Neural cell (in vitro differentiated cells): ENCODE data around the gene TNFRSF6B.
"Not testable (repeated sequence)": the region's sequence is repeated elsewhere in the genome, so short reads cannot be mapped to it uniquely, and the experiment has no call there.

Experiments used
- CTCF ChIP-seq: fragments of 450-650 bp; IDR thresholded peaks from 2 replicates; pipeline ENCODE4 v1.5.1; 2014; ENCODE audit warnings: antibody characterized with exemption, mild to moderate bottlenecking, moderate library complexity; ENCODE audit not compliant: poor library complexity, severe bottlenecking
- EP300 ChIP-seq: fragments of 450-650 bp; conservative IDR thresholded peaks from 2 replicates; pipeline ENCODE4 v1.6.1; 2014; ENCODE audit warnings: antibody characterized with exemption, mild to moderate bottlenecking, moderate library complexity; ENCODE audit not compliant: poor library complexity, severe bottlenecking
- EZH2 ChIP-seq: fragments of 200-600, 300-800 bp; shearing (Covaris generic), sonication (generic); IDR thresholded peaks from 2 replicates; pipeline ENCODE4 v1.6.1; 2014; ENCODE audit warnings: antibody characterized with exemption, low read length, borderline replicate concordance, mild to moderate bottlenecking; ENCODE audit not compliant: insufficient read depth, poor library complexity, severe bottlenecking
- POLR2AphosphoS5 ChIP-seq: IDR thresholded peaks from 2 replicates; pipeline ENCODE4 v1.6.1; 2012
- TAF1 ChIP-seq: IDR thresholded peaks from 2 replicates; pipeline ENCODE4 v1.6.1; 2012; ENCODE audit warnings: low read depth

- not testable (repeated sequence) for TF ChIP-seq TAF1, CTCF, EZH2, EP300, POLR2AphosphoS5
These were observed 46.0 kb upstream of the TNFRSF6B start for GRCh38 chr20:63650486-63650885.
